Activated T-cell treated with anti-CD3 and anti-CD28 coated beads for 48 hours (primary cell): ENCODE data around the gene CFAP65.

Experiments
- DNase-seq: peaks from one replicate; pipeline ENCODE4 v3.0.0-alpha.2; 2020; ENCODE audit warnings: low read depth

CFAP65 gene

GRCh38 chr2:219060821-219061791, 19.8 kb upstream of the CFAP65 start, which contains the start of gene IHH:
Gene IHH (minus strand): TSS chr2:219060921. CDS start chr2:219060467, 454 bp downstream.
- no peak for DNase-seq

GRCh38 chr2:219059725-219060682, 18.7 kb upstream of the CFAP65 start:
- DNase-seq, result no peak

DNA sequence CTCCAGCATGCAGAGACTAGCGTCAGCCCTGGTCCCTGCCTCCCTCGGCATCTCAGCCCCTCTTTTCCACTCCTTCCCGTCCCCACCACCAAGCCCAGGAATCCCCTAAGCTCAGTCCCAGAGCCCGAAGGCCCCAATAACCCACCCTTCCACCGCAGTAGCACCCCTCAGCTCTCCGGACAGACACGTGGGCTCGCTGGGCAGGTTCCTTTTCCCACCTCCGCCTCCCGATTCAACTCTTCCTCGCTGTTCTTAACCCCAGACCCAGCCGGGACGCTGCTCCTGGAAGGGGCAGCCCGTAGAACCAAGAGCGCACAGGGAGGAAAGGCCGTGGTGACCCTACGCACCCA, 18.0 kb upstream of the CFAP65 start:
- no peak for DNase-seq

DNA sequence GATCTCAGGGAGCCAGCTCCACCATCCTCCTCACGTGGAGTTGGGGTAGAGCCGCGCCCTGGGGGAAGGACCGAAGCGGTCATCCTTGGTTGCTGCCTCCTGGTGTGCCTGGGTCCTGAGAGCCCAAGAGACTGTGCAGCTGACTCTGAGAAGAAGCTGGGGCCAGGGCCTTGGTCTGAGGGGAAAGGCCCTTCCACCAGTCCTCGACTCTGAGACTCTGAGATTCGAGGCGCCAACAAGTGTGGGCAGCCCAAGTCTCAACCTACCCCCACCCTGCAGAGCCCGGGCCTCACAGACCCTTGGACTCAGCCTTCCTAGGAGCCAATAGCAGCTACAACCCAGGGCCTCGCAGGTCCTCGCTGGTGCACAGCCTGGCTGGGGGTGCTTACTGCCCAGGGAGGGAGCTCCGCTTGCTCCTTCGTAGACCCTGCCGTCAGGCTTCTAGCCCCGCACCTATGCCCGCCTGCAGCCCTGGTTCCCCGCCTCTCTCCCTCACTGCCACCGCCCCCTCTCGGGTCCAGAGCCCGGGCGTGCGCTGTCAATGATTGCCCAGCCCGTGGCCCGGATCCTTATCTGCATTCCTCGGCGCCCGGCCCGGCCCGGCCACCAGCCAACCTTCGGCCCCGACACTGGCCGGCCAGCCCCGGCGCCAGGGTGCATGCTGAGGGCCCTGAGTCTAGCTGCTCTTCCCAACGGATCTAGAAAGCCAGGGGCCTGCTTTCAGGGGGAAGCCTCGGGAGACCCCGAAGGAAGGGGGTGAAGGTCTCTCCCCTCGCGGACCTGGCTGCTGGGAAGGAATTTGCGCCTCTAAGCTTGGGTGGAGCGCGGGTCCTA, 17.4 kb upstream of the CFAP65 start:
- no peak for DNase-seq

GRCh38 chr2:219057709-219058540, 16.6 kb upstream of the CFAP65 start:
- DNase-seq, result peak; percentile 81

- DNase-seq, result no peak
These were observed 15.8 kb upstream of the CFAP65 start for GRCh38 chr2:219056896-219057708.

DNA sequence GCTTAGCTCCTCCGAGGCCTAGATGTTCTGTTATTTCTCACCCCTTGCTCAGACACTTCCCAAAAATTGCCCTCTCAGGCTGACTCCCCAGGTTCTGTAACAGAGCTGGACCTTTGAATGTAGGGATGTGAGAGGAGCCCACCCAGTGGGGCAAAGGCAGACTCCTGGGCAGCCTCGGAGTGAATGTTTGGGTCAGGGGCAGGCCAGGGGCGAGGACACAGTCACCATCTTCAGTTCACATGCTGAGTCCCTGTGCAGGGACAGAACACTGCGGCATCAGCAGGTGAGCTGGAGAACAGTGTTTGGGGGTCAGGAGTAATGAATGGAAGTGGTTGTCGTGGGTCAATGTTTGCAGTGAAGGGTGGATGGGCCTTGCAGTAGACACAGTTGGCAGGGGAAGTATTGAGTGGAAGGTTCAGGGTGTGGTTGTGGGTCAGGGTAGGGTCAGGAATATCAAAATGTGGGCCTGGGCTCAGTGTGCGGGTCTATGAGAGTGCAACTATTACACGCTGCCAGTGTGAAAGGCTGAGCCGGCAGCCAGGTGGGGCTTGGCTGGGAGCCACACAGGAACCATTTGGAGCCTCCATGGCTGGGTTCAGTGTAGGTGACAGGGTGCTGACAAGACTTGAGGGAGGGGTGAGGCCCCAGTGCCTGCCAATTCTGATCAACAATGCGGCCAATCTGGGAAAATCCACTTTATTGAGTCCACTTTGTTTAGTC, 15.0 kb upstream of the CFAP65 start:
- DNase-seq, result no peak

GRCh38 chr2:219054956-219055903, 13.9 kb upstream of the CFAP65 start:
- DNase-seq, result no peak

DNA sequence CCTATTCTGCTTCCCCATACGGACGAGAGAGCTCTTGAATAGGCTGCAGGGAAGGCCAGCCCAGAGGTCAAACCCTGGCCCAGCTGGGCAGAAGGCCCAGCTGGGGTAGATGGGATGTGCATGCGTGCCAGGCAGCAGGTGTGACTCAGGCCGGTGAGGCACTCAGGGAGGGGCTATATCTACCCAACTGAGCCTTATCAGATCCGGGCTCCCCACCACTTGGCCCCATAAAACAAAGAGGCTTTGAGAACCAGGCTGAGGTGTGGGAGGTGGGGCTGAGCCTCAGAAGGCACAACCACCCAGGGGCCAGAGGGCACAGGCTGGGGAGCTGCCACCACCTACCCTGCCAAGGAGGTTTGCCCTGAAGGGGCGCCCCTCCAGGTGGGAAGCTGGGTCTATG, 8.0 kb upstream of the CFAP65 start:
- DNase-seq, result no peak

DNA sequence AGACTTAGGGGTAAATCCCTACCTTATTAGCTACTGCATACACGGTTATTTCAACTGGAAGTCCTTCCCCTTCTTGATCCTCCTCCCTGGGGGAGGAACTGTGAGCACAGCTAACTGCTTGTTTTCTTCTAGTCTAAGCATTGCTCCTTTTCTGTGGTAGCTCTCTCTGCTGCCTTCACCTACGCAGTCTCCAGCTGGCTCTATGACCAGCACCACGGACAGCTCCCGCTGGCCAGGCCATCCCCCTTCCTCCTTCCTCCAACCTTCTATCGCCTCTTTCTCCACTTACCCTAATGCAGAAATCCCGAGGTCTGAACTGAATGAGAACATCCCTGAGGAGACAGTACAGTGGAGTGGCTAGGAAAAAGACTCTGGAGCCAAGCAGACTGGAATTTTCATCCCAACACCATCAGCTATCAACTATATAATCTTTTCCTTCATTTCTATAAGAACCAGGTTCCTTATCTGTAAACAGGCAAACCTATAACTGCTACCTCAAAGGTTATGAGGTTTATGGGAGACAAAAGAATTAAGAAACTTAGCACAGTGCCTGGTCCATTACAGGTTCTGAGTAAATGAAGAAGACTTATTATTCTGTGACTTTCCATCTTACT, 4.7 kb upstream of the CFAP65 start:
- no peak for DNase-seq

GRCh38 chr2:219042750-219043149, 1.4 kb upstream of the CFAP65 start:
- DNase-seq, result no peak

GRCh38 chr2:219042157-219042556, 841 bp upstream of the CFAP65 start:
- no peak for DNase-seq

DNA sequence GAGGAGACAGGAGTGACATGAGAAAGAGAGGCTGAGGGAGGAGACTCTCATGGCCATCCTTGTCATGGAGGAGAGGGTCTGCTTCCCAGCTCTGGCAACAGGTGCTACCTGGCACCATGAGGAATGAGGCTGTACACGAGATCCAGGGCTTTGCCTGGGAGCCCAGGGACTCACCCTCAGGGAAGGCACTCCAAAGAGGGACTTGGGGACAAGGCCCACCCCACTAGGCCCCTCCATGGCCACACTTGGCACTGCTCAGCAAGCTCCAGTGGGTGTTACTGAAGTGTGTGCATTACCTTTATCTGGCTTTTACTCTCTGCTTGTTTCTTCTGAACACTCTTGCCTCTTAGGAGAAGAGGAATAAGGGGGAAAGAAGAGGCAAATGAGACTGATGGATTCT, 2.7 kb downstream of the CFAP65 start:
- no peak for DNase-seq

DNA sequence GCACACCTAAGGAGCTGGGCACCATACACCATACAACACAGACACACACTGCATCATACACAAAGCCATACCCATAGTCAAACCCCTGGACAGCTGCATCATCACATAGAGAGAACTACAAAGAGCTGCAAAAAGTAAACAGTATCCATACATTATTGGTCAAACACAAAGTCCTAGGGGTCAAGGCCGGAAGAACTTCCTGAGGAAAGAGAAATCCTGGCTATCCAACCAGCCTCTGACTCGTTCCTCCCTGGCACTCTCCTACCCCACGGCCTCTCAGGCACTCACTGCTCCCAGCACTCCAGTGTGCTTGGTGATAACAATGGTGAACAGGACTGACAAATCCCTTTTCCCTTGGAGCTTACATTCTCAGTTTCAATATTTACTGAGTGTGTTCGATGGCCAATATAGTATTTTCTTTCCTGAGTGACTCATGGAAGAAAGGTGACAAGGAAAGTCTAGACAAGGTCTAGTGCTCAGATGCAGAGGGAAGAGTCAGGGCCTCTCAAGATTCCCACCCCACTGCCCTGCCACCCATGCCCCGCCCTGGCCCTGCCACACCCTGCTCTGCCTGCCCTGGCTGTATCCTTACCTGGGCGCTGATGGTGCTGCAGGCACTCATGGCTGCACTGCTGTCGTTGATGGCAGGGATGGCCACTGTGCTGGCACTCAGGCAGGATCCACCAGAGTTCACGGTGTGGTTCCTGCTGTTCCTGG, 3.4 kb downstream of the CFAP65 start:
- DNase-seq, result no peak

GRCh38 chr2:219035942-219036341, 5.4 kb downstream of the CFAP65 start:
- DNase-seq, result no peak

- no peak for DNase-seq
These were observed 6.5 kb downstream of the CFAP65 start for GRCh38 chr2:219034823-219035222.
